ENCODE data around the gene TTYH2. TPM values are rescaled to one million over a fixed set of nuclear protein-coding genes. Genes with fewer than 3 reads are reported as not detected.
A peak's percentile ranks its signal among the peaks of the same experiment; 100 is the strongest.

The TTYH2 gene
- total and polyA plus RNA-seq, 10 of the 15 experiments (the other 5 are each of a cell fraction or from before 2014, with no cell fraction given): 0.26 to 25.2 (median 6.6) TPM

DNA sequence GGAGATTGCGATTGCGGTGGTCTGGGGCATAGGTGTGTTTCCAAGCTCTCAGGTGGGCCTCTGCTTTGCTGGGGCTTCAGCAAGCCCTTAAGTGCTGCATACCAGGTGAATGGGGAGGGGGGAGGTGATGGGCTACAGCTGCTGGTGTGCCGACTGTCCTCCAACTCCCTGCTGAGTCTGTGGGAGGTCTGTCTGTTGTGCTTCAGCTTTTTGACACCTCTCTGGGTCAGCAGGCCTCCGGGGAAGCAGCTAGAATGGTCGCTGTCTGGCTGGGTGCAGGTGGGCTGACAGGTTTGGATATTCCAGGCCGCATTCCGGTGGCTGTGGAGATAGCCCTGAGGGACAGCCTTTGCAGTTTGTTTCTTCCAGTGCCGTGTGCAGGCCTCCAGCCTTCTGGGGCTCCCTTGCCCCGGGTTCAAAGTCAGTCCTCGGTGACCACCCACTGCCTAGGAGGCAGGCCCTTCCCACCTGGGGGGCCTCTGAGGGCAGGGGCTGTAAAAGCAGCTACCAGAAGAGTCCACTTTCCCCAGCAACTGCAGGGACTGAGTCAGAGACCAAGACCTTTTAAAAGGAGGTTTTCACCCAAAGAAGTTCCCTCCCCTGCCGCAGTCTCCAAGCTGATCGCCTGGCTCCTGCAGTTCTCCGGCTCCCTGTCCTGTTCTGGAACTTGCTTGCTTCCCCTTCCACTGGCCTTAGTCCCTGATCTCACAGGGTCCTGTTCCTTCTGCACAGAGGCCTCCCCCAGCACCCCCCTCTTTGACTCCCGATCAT is 2.0 kb upstream of the TTYH2 start:
- ChIA-PET RAD21 (ENCODE audit: unreplicated experiment) (interaction anchor here (0.9 to 1.7 kb wide), 4 partner anchors 72 to 242 kb away, joined by 3 to 8 read pairs (median 6); no protein-coding TSS in a partner anchor), POLR2A (interaction anchor here (1.3 kb wide), 1 partner anchor 24 kb away, joined by 3 read pairs; no protein-coding TSS in a partner anchor), SMC1A (ENCODE audit: uncharacterized antibody, unreplicated experiment) (interaction anchor here (0.7 to 3.3 kb wide), 5 partner anchors 73 to 156 kb away, joined by 3 to 9 read pairs (median 3); partner anchors contain the start of gene GPR142), CTCF (interaction anchor here (0.7 to 1.8 kb wide), 12 partner anchors 8 to 246 kb away, joined by 3 to 9 read pairs (median 4); partner anchors contain the start of genes BTBD17, GPR142 and RPL38)
- no peak for DNase-seq (ENCODE audit: low read depth, low spot score)
- no peak for ATAC-seq
- H3K4me2 ChIP-seq (ENCODE audit: control insufficient read depth, insufficient read depth): peak overlapping the region; percentile 89
- H2AFZ ChIP-seq (ENCODE audit: control insufficient read depth, low read depth, low read length): no peak overlapping the region
- WGBS (ENCODE audit: insufficient coverage, insufficient replicate concordance, low lambda C conversion rate, missing lambda C conversion rate): 72% methylated on average over 14 of the region's 14 CpGs
- H3K4me3 ChIP-seq: peak overlapping the region; percentile 77; the same call in 1 of the 2 replicates
- BruUV-seq (replicated peaks): no TSS peak
- in situ Hi-C loops (cut with MboI) (loop anchor here (10.0 kb wide), 1 partner anchor 63 kb away; the partner anchor contains the start of gene DNAI2), intact Hi-C loops (cut with micrococcal nuclease; ENCODE audit: unreplicated experiment) (loop anchor here (2.0 to 5.0 kb wide), 2 partner anchors 71 to 149 kb away; partner anchors contain the start of gene BTBD17)
- peak; percentile 36; the same call in 1 of the 2 replicates for TF ChIP-seq IKZF1 (conservative IDR thresholded peaks at IDR 0.05)
- TF ChIP-seq, protein P1, sequence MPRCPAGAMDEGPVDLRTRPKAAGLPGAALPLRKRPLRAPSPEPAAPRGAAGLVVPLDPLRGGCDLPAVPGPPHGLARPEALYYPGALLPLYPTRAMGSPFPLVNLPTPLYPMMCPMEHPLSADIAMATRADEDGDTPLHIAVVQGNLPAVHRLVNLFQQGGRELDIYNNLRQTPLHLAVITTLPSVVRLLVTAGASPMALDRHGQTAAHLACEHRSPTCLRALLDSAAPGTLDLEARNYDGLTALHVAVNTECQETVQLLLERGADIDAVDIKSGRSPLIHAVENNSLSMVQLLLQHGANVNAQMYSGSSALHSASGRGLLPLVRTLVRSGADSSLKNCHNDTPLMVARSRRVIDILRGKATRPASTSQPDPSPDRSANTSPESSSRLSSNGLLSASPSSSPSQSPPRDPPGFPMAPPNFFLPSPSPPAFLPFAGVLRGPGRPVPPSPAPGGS (IDR thresholded peaks at IDR 0.05; ENCODE audit: borderline replicate concordance, insufficient read depth, low read depth, low read length, poor library complexity, severe bottlenecking): peak; percentile 65
- no peak for TF ChIP-seq ATF3 (IDR thresholded peaks at IDR 0.05; ENCODE audit: borderline replicate concordance, extremely low read depth, low read depth, low read length)
- no peak for TF ChIP-seq BRCA1 (IDR thresholded peaks at IDR 0.05; ENCODE audit: low read depth, low read length)
- TF ChIP-seq POLR2AphosphoS5 (IDR thresholded peaks at IDR 0.05; ENCODE audit: low read length): peak; percentile 15; the same call in 1 of the 2 replicates
- TF ChIP-seq, protein P2, sequence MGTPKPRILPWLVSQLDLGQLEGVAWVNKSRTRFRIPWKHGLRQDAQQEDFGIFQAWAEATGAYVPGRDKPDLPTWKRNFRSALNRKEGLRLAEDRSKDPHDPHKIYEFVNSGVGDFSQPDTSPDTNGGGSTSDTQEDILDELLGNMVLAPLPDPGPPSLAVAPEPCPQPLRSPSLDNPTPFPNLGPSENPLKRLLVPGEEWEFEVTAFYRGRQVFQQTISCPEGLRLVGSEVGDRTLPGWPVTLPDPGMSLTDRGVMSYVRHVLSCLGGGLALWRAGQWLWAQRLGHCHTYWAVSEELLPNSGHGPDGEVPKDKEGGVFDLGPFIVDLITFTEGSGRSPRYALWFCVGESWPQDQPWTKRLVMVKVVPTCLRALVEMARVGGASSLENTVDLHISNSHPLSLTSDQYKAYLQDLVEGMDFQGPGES (IDR thresholded peaks at IDR 0.05): no peak
- peak; percentile 52; the same call in 1 of the 2 replicates for TF ChIP-seq TCF3 (IDR thresholded peaks at IDR 0.05; ENCODE audit: borderline replicate concordance, insufficient read depth, low read depth, low read length)
- peak; percentile 77 for TF ChIP-seq POLR2A (IDR thresholded peaks at IDR 0.05; ENCODE audit: low read depth, low read length)
- TF ChIP-seq TARDBP (IDR thresholded peaks at IDR 0.05; ENCODE audit: borderline replicate concordance): 0 out of 2 replicates have a peak, but pooled peaks have one; percentile 15
- no peak for TF ChIP-seq NFYA (IDR thresholded peaks at IDR 0.05; ENCODE audit: borderline replicate concordance, low read depth, low read length)
- TF ChIP-seq RBBP5 (conservative IDR thresholded peaks at IDR 0.05): no peak
- H3K9ac ChIP-seq (ENCODE audit: control insufficient read depth, insufficient read depth, low read length): peak overlapping the region; percentile 55; the same call in 1 of the 2 replicates
- H3K27ac ChIP-seq (ENCODE audit: control insufficient read depth, insufficient read depth): no peak overlapping the region
- H4K20me1 ChIP-seq (ENCODE audit: control insufficient read depth, insufficient read depth): peaks cover 3% of the 10 kb centered on the region
- peaks cover 28% of the 10 kb centered on the region for H3K4me1 ChIP-seq (ENCODE audit: control insufficient read depth, insufficient read depth, low read length)
- FAIRE-seq: no peak
- no peaks in the 10 kb centered on the region for H3K27me3 ChIP-seq (replicated peaks in 1 of 2; ENCODE audit: control insufficient read depth in 2 of 2, insufficient read depth in 2 of 2, low read length in 1 of 2)
- H3K36me3 ChIP-seq (ENCODE audit: control insufficient read depth in 2 of 2, insufficient read depth in 2 of 2, low read length in 1 of 2): peaks cover 13 to 21% of the 10 kb centered on the region in 2 experiments
- peaks cover 31% of the 10 kb centered on the region for H3K79me2 ChIP-seq (ENCODE audit: control insufficient read depth, insufficient read depth, low read length)
- no peaks in the 10 kb centered on the region for H3K9me3 ChIP-seq (replicated peaks; ENCODE audit: control insufficient read depth, insufficient read depth, low read length)

Measured in GM12878 (cell line).